ENCODE data around the gene BACH2.
"Not testable (repeated sequence)": the region's sequence is repeated elsewhere in the genome, so short reads cannot be mapped to it uniquely, and the experiment has no call there.

The BACH2 gene

DNA sequence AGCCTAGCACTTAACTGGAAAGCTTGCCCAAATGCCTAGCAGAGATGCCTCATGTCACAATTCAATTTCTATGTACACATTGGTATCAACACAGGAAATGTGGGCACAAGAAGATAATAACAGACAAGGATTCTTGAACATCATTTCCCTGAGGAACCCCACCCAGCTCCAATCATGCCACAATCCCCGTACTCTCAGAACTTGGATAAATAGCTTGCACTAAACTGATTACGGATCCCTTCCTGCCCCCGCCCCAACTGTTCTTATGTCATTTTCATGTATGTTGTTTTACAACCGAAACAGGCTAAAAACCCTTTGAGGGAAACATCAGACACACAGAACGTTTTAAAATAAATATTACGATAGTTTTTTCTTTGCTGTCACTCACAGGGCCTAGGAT is 87.1 kb downstream of the BACH2 start:
- no peak for DNase-seq

DNA sequence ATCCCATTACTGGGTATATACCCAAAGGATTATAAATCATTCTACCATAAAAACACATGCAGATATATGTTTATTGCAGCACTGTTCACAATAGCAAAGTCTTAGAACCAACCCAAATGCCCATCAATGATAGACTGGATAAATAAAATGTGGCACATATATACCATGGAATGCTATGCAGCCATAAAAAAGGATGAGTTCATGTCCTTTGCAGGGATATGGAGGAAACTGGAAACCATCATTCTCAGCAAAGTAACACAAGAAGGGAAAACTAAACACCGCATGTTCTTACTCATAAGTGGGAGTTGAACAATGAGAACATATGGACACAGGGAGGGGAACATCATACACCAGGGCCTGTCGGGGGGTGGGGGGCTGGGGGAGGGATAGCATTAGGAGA is 88.0 kb downstream of the BACH2 start:
- DNase-seq = not testable (repeated sequence)

GRCh38 chr6:90204327-90205056 is 92.2 kb downstream of the BACH2 start:
- no peak for DNase-seq

DNA sequence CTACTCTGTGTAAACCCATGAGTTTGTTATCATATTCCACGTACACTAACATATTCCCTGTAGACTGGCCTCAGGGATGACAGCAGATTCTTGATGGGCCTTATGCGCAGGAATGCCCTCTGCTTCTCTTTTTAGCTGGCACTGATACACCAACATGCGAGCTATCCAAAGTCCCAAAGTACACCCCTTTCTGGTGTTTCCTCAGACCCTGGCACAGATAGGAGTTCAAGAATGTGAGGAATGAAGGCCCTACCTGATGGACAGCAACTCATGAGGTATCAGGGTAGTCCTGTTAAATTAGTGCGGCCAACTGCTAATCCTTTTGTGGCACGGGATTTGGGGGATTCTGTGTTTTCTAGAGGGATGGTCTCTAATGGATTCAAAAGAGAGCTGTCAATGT is 93.0 kb downstream of the BACH2 start:
- no peak for DNase-seq

GRCh38 chr6:90202156-90202555 is 94.5 kb downstream of the BACH2 start:
- DNase-seq = no peak

DNA sequence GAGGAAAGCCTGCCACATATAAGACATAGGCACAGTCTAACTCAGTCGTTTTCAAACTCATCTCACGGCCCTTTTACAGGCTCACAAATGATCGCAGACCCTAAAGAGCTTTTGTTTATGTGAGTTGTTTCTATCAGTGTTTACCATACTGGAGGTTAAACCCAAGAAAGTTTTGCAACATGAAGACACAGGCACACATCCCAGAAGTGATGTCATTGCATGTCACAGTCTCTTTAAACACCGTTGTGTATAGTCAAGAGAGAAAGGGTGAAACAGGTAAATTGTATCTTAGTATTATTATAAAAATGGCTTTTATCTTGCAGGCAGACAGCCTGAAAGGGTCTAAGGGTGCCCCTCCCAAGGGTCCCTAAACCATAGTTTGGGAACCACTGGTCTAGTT is 96.7 kb downstream of the BACH2 start:
- DNase-seq = no peak

GRCh38 chr6:90198758-90199425 is 97.8 kb downstream of the BACH2 start:
- no peak for DNase-seq

- DNase-seq = no peak
These were observed 98.7 kb downstream of the BACH2 start for GRCh38 chr6:90197854-90198496.

DNA sequence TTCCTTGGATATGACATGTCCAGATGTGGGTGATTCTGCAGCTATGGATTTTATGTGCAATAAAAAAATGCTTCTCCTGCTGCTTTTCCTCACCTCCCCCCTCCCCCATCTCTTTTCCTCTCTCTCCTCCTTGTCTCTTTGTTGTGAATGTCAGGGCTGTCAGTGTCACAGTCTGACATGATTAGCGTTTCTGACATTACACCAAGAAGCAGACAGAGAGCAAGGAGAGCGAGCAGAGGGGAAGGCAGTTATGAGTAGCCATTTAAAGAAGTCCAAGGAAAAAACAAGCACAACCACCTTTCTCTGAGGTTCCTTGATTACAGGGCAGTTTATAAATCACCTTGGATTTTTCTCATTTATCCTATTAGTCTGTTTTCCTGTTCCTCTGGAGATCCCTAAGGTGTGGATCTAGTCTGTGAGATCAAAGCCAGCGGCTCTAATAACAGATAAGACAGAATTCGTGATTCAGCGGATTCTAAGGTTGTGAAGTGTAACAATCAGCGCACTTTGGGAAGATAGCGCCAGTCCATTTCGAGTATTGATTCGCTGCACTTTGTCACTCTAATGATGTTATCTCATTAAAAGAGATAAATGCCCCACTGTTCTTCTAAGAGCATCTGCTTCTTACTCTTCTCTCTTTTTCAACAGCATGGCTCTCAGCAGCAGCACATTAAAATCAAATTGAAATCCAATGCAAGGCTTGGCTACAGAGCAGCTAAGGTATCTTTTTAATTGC is 101.4 kb downstream of the BACH2 start:
- DNase-seq = no peak

DNA sequence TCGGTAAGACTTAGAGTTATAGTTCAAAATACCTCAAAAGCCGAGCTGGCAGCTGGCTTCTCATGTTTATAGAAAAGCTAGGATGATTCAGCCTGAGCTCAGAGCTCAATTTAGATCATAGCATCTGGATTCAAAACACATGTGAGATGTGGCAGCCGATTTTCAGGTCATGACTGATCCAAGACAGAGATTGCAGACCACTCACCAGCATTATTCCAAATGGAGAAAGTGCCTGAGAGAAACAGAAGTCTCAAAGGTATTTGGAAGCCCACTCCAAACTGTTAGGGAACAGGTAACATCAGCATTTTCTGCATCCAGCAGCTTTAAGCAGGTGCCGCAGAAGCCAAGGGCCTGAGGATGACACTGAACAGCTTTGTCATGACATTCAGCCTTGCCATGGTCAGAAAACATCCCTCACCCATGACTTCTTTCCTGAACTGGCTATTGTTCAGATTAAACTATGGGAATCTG is 102.2 kb downstream of the BACH2 start:
- no peak for DNase-seq

- no peak for DNase-seq
These were observed 103.3 kb downstream of the BACH2 start for GRCh38 chr6:90193359-90193758.

- no peak for DNase-seq
These were observed 103.8 kb downstream of the BACH2 start for GRCh38 chr6:90192857-90193256.

DNA sequence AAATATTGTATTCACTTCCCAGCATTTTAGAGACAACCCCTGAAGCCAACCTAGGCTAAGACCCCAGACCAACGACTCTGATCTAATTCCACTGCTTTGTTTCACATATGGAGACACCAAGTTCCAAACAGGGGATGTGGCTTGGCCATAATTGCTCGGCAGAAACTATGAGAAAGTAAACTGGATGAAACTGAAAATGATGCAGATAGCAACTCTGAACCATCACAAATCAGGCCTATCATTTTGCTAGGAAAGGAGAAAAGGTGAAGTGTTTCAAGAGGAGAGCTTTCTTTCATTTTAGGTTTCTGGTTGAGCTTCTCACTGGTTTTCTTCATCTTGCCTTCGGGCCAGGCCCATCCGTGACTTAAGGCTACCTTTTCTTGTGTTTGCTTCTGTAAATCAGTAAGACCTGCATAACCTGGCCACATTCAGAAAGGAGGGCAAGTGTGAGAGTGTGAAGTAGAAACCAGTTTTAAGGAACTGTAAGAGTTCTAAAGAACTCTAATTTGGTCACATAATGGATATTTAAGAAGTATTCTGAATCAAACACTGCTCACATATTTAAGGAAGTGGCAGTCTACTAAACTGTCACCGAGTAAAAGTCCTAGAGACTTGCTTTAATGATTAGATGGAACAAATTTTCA is 105.8 kb downstream of the BACH2 start:
- DNase-seq = no peak

- no peak for DNase-seq
These were observed 106.5 kb downstream of the BACH2 start for GRCh38 chr6:90190131-90190530.

GRCh38 chr6:90187437-90188121 is 109.1 kb downstream of the BACH2 start:
- no peak for DNase-seq

GRCh38 chr6:90186637-90187371 is 109.8 kb downstream of the BACH2 start:
- no peak for DNase-seq

GRCh38 chr6:90186026-90186425 is 110.6 kb downstream of the BACH2 start:
- DNase-seq = no peak

DNA sequence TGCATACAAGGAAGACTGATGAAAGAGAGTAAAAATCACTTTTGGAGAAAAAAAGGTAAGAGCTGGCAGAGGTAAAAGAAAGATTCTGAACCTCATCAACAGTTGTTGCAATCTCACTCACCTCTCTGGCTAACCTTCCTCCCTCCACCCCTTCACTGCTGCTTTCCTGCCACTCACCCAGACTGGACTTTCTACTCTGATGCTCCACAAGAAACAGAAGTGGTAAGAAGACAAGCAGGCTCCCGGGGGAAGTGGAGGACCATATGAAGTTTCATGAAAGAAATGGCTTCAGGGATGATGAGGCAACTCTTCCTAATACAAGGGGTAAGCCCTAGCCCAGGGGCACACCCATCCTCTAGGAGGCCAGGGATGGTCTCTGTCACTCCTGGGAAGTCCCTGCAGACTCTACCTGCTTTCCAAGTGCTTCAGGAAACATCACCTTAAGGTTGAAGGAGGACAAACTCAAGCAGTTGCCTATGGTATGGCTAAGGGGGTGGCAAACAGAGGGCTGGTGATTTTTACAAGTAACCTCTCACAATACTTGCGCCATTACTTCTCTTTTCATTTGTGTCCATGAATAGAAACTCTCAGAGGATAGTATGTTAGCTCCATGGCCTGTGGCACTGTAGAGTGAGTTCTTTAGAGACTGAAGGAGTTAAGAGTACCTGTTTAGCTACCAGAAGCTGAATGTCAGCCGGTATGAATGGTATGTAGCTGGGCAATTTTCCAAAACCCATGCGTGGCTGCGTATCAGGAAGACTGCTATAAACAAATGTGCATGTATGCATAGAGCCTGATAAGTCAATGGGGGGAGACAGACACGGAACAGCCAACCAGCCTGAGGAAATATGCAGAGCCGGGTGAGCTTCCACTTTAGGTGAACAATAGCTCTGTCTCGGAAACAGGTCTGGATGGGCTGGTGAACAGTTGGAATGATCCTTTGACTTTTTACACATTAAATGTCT is 112.0 kb downstream of the BACH2 start:
- DNase-seq = no peak

DNA sequence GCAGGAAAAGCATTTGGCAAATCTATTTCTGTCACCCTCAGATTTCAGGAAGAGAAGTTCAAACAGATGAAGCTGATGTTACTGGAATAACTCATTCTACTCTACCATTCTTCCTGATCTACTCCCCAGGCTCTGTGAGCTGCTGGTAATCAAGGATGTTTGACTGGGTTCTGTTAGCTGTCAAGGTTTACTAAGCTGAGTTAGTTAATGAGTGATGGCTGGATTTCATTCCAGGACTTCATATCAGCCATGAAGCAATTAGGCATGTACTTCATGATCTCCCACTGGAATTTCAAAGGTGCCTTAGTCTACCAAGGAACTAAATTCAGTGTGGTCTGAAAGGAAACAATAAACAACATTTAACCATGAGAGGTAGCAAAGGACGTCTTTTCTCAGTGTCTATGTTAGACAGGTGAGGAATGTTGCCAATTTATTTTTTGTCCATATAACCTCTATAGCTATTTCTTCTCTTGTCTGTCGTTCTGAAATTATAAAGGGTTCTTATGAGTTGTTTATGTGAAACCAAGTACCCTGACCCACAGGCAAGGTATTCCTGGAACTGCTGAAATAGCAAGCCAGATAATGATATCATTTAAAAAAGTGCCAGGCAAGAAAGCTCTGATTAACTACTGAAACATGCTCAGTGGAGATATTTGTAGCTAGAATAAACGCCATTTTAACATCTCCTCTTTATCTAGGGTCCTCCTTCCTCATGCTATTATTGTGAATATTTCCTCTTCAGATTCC is 112.9 kb downstream of the BACH2 start:
- no peak for DNase-seq
